Peyer's patch (tissue), 4 donors: ENCODE data around the gene RPS16. TPM values are rescaled to one million over a fixed set of nuclear protein-coding genes. Genes with fewer than 3 reads are reported as not detected.

Experiments
- DNase-seq, 3 donors: peaks; one replicate each; pipeline ENCODE4 v3.0.0-alpha.2; 2017 to 2019
- H3K27ac ChIP-seq, 4 donors: fragments of 200-600 bp; sonication (generic); one replicate each; pipeline ENCODE4 v1.5.1; 2016 to 2019
- H3K27me3 ChIP-seq, 2 donors: fragments of 200-600 bp; sonication (generic); one replicate each; pipeline ENCODE4 v1.5.1; 2019
- H3K36me3 ChIP-seq, 3 donors: fragments of 200-600 bp; sonication (generic); one replicate each; pipeline ENCODE4 v1.5.1; 2016 to 2019
- H3K4me1 ChIP-seq, 4 donors: fragments of 200-600 bp; sonication (generic); one replicate each; pipeline ENCODE4 v1.5.1; 2016 to 2019
- H3K4me3 ChIP-seq, 4 donors: fragments of 200-600 bp; sonication (generic); 1 replicate in 3 of 4; 2 replicates in 1 of 4; pipeline ENCODE4 v1.5.1; 2016 to 2019; ENCODE audit warnings: mild to moderate bottlenecking in 1 of 4
- H3K9me3 ChIP-seq, 4 donors: fragments of 200-600 bp; sonication (generic); one replicate each; pipeline ENCODE4 v1.5.1; 2016 to 2019; ENCODE audit warnings: mild to moderate bottlenecking in 1 of 4
- CTCF ChIP-seq, 6 experiments: fragments of 450-650 bp in 4 of 6; fragments of 200-600 bp in 2 of 6; sonication (generic) in 1 of 6; IDR thresholded peaks; one replicate each; pipeline ENCODE4 v1.5.1; 2017 to 2019; ENCODE audit warnings: antibody characterized with exemption in 6 of 6, mild to moderate bottlenecking in 3 of 6, moderate library complexity in 1 of 6
- POLR2A ChIP-seq, 2 donors: fragments of 450-650 bp; IDR thresholded peaks; one replicate each; pipeline ENCODE4 v1.5.1; 2017; ENCODE audit warnings: antibody characterized with exemption in 2 of 2, mild to moderate bottlenecking in 2 of 2, moderate library complexity in 2 of 2
- total RNA-seq, 4 donors: library from RNA; depleted of rRNA; stranded (reverse); fragments of >200 nt; gene quantifications; one replicate each; pipeline ENCODE4 v1.1.0, GENCODE V29; 2016

RPS16 gene
- total RNA-seq, 4 donors from 2014 or later: 443 to 1,406 (median 686) TPM

- DNase-seq: no peak
- H3K27me3 ChIP-seq: no peaks in the 10 kb centered on the region
- H3K27ac ChIP-seq: no peak overlapping the region
Measured at GRCh38 chr19:39423258-39424086, 12.3 kb downstream of the RPS16 start.

DNA sequence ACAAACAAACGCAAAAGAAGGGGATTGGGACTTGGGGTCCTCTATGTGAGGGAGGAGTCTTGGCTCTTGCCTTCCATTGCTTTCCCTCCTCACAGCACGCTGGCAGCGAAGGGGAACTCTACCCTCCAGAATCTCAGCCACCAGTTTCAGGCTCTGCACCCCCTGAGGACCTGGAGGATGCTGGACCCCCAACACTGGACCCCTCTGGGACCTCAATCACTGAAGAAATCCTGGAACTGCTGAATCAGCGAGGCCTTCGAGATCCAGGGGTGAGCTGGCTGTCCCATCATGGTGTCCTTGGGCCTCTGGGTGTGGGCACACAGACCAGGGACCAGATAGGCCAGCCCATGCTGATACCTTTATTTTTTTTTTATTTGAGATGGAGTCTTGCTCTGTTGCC, 13.7 kb downstream of the RPS16 start:
- Histone ChIP-seq H3K4me3 (no peak overlapping the region), H3K27me3 (no peaks in the 10 kb centered on the region), H3K9me3 (no peaks in the 10 kb centered on the region), H3K27ac (no peak overlapping the region), H3K4me1 (no peaks in the 10 kb centered on the region), H3K36me3 (peaks cover 0 to 13% (median 0%) of the 10 kb centered on the region in 3 donors)
- TF ChIP-seq POLR2A (IDR thresholded peaks at IDR 0.05) (no peak), CTCF (IDR thresholded peaks at IDR 0.05) (no peak)
- DNase-seq: no peak

More at GRCh38 chr19:39423258-39424086, 12.3 kb downstream of the RPS16 start:
- Histone ChIP-seq H3K36me3 (peaks cover 0 to 9% (median 0%) of the 10 kb centered on the region in 3 donors), H3K4me3 (no peak overlapping the region), H3K4me1 (peaks cover 0 to under 1% (median 0%) of the 10 kb centered on the region in 4 donors), H3K9me3 (no peaks in the 10 kb centered on the region)
- TF ChIP-seq CTCF (IDR thresholded peaks at IDR 0.05): no peak
- TF ChIP-seq POLR2A (IDR thresholded peaks at IDR 0.05): no peak

- TF ChIP-seq CTCF (IDR thresholded peaks at IDR 0.05): no peak
- TF ChIP-seq POLR2A (IDR thresholded peaks at IDR 0.05): no peak
- Histone ChIP-seq H3K27me3 (no peaks in the 10 kb centered on the region), H3K36me3 (peaks cover 0 to 13% (median 0%) of the 10 kb centered on the region in 3 donors), H3K9me3 (no peaks in the 10 kb centered on the region), H3K4me1 (peaks cover 0 to 7% (median 0%) of the 10 kb centered on the region in 4 donors), H3K27ac (no peak overlapping the region), H3K4me3 (no peak overlapping the region)
- DNase-seq: no peak
Measured at GRCh38 chr19:39420769-39421168, 15.0 kb downstream of the RPS16 start.

DNA sequence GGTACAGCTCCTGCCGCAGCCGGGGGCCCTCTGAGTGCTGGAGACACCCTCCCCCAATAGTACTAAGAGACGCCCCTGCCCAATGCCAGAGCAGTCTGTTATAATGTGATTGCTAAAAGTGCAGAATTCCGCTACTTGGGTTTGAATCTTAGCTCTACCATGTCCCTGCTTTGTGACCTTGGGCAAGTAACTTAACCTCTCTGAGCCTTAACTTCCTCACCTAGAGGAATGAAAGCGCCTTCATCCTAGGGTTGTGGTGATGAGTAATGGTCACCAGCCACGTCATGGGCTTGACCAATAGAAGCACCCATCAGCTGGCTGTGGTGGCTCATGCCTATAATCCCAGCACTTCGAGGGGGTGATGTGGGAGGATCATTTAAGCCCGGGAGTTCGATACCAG, 16.7 kb downstream of the RPS16 start:
- Histone ChIP-seq H3K36me3 (peaks cover 0 to 13% (median 0%) of the 10 kb centered on the region in 3 donors), H3K9me3 (no peaks in the 10 kb centered on the region), H3K4me1 (peaks cover 0 to 23% (median under 1%) of the 10 kb centered on the region in 4 donors), H3K4me3 (no peak overlapping the region), H3K27me3 (no peaks in the 10 kb centered on the region), H3K27ac (no peak overlapping the region)
- no peak for DNase-seq
- no peak for TF ChIP-seq POLR2A (IDR thresholded peaks at IDR 0.05)
- TF ChIP-seq CTCF (IDR thresholded peaks at IDR 0.05): no peak

DNA sequence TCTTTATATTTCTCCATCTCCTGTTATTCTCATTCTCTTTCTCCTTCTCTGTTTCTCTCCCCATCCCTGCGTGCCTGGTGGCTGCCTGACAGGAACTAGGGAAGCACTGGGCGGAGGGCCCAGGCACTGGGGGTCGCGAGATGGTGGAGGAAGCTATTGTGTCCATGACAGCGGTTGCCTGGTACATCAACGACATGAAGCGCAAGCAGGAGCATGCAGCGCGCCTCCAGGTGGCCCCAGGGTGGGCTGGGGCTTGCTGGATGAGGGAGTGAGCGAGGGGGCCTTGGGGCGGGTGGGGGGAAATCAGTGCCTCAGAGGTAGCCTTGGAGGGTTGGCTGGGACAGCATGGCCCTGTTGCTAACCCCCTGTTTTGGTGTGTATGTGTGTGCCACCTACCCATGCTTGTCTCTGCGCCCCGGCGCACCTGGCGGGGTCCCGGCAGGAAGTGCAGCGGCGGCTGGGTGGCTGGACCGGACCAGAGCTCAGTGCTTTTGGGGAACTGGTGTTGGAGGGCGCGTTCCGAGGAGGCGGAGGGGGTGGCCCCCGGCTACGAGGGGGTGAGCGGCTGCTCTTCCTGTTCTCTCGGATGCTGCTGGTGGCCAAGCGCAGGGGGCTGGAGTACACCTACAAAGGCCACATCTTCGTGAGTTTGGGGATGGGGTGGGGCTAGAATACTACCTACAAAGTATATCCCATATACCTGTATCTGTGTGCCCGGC, 18.1 kb downstream of the RPS16 start:
- no peak overlapping the region for H3K27ac ChIP-seq
- H3K4me1 ChIP-seq: peaks cover 0 to 33% (median 2%) of the 10 kb centered on the region in 4 donors
- H3K27me3 ChIP-seq: no peaks in the 10 kb centered on the region
- H3K9me3 ChIP-seq: no peaks in the 10 kb centered on the region
- peaks cover 0 to 13% (median 0%) of the 10 kb centered on the region in 3 donors for H3K36me3 ChIP-seq
- no peak for DNase-seq
- no peak for TF ChIP-seq CTCF (IDR thresholded peaks at IDR 0.05)
- TF ChIP-seq POLR2A (IDR thresholded peaks at IDR 0.05): no peak
- no peak overlapping the region for H3K4me3 ChIP-seq
